T-helper 1 cell treated with Interleukin-12 subunit alpha and Interleukin-12 subunit beta and Interleukin-4 antibody, amounts not matched to agents 30 ng/mL and 1 ng/mL, for 36 hours (primary cell): ENCODE measurements around the gene PDE5A. TPM values are rescaled to one million over a fixed set of nuclear protein-coding genes. Genes with fewer than 3 reads are reported as not detected.

Experiments
- intact Hi-C: fragments of 100-400 bp; cut with micrococcal nuclease; formaldehyde crosslinking; loops from one replicate; pipeline ENCODE4 v1.15.1; 2024
- total RNA-seq: library from RNA; stranded (reverse); gene quantifications from 2 replicates; pipeline ENCODE4 v1.2.3, GENCODE V29; 2022

The PDE5A gene
- total RNA-seq, 1 donor from 2014 or later, result 0.15 TPM

DNA sequence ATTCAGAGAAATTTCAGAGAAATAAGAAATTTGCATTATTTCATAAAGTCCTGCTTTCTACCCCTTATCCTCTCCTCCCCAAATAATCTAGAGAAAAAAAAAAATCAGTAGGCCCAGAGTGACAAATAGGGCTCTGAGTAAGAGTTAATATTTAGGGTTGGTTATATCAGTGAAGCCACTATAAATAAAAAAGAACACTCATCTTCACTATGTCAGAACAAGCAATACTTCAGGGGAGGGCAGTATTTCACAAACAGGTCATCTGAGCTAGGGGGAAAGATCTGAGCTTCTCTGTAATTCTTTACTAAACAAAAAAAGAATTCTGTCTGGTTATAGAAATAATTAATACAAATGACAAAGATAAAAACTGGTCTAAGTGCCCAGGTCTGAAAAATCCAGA is 39.4 kb downstream of the PDE5A start:
- intact Hi-C loops, result no loop called here

DNA sequence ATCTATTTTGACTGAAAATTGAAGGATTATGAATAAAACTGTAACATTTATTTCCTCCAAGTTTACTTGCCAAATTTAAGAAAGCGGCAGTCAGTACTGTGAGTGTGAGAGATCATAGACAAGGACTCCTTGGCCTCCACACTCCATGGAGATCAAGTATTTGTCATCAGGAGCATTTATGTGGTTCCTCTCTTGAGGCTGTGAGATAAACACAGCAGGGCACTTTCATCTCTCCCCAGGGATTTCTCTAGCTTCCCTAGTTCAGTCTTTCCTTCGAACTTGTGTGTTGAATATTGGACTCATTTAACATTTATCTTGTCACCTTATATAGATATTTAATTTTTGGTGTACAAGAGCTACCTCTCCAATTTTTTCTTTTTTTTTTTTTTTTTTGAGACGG is 40.8 kb downstream of the PDE5A start:
- intact Hi-C loops, result no loop called here

DNA sequence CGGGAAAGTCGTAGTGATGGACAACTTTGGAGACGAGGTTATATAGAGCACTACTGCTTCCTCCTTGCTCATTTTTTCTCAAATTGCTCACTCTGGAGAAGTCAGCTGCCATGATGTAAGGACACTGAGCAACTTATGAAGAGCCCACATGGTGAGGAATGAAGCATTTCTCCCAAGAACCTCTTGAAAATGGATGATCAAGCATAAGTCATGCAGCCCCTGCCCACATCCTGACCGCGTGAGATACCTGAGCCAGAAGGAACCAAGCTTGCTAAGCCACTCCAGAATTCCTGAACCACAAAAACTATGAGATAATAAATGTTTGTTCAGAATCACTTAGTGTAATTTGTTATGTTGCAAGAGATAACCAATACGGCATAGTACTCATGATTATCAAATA is 42.8 kb downstream of the PDE5A start:
- intact Hi-C loops, result no loop called here

DNA sequence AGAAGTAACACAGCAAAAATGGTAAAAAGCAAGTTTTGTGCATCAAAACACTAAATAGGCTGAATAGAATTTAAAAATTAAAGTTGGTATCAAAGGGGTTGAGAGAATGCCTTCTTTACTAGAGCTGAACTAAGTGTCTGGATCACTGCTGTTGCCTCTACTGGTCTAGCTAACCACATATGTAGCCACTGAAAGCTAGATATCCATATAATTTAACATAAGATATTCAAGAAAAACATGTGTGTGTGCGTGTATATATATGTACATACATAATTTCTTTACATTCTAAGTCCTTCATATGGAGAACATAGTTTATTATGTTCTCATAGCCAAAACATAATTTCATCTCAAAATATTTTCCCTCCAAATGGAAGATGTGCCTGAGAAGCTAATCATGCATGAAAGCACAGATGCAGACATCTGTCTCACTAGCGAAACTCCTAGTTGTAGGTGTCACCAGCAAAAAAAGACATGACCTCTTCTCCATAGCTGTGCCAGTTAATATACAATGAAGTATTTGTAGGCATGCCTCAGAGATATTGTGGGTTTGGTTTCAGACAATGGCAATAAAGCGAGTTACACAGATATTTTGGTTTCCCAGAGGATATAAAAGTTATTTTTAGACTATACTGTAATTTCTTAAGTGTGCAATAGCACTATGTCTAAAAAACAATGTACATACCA is 47.3 kb downstream of the PDE5A start:
- intact Hi-C loops, result no loop called here

DNA sequence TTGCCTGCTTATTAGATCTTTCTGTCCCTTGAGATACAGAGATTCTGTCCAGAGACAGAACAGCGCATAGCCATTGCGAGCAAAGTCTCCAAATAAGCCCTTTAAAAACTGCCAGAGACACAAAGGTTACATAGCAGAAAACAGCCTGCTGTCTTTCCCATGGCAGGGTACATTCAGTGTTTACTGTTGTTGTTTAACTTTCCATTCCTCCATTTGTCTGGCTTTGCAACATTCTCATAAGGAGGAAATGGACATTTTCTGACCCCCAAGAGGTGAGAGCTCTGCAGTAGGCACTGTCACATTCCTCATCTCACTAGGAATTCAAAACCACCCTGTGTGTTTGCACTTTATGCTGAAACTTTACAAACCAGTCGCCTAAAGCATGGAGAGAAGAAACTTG is 48.3 kb downstream of the PDE5A start:
- intact Hi-C loops, result no loop called here

DNA sequence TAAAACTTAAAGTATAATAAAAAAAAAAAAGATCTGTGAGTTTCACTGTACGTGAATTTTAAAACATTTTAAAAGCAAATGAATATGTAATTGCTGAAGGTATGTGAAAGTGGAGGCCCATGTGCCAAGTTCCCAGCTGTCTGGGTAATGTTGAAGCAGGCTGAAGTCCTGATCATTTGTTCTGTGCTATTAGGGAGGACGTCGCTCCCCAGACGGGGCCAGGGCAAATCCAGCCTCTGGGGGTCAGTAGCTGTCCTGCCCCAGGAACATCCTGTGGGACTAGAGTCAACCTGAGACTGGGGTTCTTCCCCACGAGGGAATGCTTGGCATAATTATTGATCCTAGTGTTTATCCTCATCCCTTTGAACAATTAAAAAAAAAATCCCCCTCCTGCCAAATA is 48.8 kb downstream of the PDE5A start:
- intact Hi-C loops, result no loop called here

DNA sequence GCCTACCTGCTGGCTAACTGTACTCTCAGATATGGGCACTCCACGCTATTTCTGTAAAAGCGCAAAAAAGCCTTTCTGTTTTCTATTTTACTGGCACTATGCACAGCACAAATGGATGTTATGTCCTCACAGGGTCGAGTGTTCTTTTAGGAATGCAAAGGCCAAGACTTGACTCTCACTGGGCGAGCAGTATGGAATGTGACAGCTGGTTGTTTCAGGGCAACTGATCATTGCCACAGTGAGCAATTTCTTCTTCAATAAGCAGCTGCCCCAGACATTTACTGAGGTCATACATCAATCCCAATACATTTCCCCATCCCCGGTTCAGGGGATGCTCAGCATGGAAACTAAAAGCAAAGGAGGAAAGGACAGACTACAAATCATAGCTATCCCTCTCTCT is 58.2 kb downstream of the PDE5A start:
- intact Hi-C loops, result no loop called here

DNA sequence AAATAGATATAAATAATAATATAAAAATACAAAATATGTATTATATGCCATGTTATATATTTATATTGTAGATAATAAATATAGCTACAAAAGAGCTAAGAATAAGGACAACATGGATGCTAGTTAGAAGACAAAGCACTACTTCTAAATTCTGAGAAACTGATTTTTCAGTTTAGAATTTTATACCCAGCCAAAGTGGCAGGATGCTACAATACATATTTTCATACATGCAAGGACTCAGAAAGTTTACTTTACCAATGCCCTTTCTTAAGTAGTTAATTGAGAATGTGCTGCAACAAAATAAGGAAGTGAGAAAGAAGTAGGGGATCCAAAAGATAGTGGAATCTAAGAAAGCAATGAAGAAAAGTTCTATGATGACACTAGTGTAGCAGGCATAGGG is 64.5 kb downstream of the PDE5A start:
- intact Hi-C loops, result no loop called here

DNA sequence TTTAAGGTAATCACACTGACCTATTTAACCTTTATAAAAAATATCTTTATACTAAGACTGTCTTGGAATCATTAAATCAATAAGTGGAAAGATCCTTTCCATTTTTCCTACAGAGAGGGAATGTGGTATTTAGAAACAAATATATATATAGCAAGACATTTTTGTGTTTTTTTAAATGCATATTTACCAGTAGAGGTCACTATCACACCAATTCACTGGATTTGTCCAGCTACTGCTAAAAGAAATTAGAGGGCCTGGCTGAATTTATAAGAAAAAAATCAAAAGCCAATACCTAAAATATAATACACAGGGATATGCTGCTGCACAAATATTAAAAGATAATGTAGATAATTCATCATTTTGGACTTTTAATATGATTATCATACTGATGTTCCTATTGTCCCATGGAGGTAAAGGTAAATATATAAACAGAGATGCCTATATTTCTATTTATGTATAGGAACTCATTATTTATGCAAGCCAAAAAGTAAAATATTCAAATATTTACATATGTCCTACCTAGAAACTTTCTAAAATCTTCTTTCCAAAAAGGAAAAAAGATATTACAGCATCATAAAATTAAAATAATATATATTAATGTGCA is 69.5 kb downstream of the PDE5A start:
- intact Hi-C loops, result loop anchor here (1.0 kb wide), 2 partner anchors 68 to 491 kb away; no protein-coding TSS in a partner anchor

DNA sequence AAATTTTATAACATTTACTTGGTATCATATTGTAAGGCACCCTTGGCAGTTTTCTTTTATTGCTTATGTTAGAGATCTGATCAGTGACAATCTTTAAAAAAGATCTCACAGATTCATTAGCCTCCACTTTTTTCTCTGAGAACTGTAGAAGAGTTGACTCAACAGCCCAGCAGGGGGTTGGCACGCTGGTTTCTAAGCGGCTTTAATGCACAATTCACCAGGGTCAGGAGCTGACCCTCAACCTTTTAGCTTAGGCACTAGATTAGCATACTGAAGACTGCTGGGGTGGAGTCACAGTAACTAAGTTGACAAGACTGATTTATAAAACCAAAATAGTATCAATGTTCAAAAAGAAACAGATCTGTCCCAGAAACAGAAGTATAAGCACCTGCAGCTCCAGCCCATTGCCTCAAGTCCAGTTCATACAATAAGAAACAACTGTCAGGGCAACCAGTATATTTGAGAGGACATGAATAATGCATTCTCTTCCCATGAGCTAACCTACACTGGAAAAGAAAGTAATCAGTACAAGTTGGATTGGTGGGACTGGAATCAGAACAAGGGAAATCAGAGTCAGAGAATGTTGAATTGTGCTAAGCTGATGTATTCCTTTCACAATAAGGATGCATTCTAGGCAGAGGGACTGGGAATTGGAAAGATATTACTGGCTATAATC is 77.6 kb downstream of the PDE5A start:
- intact Hi-C loops, result no loop called here

DNA sequence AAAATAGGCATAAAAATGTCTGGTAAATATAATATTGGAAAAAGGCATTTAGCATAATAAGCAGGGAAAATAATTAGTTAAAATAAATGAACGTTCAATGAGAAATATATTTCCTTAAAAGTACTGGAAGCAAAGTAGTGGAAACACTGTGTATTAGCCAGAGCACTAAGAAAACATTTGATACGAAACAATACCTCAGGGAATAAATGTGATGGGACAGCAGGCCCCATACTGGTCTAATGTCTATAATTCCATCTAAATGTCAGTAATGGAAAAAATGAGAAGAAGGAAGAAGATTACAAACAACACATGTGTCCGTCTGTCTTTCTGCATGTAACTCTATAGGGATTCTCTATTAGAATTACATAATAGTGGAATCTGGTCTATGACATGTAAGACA is 79.0 kb downstream of the PDE5A start:
- intact Hi-C loops, result no loop called here

DNA sequence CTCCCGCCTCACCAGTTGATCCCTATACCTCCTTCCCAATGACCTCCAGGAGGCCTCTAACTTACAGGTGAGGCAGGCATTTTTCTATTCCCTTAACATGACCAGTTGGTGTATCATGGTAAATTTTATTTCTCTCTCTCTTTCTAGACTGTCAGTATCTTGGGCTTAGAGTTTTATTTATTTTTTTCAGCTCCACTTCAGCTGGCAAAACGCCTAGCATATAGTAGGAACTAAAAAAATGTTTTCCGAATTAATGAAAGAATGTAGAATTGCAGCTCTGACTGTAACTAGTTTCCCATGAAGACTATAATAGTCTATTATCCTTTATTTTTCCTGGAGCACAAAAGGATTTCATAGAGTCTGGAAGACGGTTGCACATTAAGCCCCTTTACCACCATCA is 84.8 kb downstream of the PDE5A start:
- intact Hi-C loops, result no loop called here

DNA sequence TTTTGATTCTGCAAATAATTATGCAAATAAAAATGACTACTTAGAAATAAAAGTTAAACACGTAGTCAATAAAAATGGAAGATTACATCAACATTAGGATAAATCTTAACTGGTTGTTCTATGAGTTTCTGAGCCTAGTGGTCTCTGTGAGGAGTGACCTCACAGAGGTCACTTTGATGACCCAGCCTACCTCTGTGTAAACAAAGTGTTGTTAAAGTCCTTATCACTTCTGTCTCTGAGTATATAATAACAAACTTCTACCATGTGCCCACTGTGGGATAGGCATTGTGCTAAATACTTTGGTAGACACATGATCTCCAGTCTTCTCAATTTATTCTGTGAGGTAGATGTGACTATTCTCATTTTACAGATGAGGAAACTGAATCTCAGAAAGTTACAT is 85.4 kb downstream of the PDE5A start:
- intact Hi-C loops, result no loop called here

DNA sequence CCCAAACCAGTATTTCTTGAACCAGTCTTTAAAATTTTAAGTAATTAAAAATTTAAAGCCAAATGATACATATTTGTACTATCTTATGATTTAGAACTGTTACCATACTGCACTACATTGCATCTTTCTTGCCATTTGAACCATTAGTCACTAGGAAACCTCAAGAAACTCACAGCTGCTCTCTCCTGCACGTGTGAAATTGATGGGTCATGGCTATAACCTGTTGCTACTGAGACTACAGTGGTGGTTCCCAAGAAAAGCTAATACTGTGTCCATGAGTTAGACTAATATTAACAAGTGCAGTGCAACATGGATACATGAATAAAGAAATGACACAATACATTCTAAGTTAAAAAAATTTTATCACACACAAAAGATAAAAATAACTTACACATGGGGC is 88.4 kb downstream of the PDE5A start:
- intact Hi-C loops, result no loop called here

DNA sequence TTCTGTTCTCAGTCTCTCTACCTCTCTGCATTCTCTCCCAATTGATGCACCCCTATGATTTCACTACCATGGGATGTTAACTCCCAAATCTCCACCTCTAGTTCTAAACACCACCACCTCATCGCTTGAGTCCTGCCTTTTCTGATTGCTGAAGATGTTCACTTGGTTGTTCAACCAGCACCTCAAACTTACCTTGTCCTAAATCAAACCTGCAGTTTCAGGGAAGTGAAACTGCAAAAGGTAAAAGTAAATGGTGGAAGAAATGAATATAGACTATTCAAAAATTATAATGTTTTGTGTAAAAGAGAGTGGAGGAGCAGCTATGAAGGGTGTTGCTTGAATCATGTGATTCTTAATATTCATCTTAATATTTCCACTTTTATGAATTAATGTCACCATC is 91.0 kb downstream of the PDE5A start:
- intact Hi-C loops, result no loop called here

DNA sequence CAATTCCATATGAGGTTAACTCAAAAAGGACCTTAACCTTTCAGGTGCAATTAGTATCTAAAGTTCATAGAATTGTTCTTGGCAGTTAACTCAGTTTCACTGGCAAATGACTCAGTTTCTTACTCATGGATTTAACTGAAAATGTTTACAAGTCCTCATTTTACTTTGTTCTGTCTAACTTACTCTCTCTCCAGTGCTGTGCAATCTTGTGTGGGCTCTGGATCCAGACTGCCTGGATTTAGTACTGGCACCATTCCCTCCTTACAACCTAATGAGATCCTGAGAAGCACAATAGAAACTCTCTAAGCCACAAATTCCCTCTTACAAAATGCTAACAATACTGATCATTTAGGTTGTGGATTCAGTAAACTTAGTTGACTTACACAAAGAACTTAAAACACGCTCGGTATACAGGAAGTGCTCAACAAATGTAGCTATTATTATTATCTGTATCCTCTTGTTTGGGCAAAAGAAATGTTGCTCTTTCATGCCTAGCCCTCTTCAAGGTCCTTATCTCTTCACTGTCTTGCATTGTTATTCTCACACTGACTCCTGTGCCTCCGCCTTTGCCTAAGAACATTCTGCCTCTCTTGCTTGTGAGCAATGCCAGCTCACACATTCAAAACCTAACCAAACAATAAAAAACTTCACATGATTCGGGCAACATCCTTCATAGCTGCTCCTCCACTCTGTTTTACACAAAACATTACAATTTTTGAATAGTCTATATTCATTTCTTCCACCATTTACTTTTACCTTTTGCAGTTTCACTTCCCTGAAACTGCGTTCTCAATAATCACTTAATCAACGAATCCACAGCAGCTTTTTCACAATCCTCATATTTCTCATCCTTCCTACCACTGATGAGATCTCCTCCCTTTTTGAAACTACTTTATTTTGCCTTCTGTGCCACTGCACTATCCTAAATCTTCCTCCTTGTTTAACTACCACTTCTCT is 91.8 kb downstream of the PDE5A start:
- intact Hi-C loops, result no loop called here

DNA sequence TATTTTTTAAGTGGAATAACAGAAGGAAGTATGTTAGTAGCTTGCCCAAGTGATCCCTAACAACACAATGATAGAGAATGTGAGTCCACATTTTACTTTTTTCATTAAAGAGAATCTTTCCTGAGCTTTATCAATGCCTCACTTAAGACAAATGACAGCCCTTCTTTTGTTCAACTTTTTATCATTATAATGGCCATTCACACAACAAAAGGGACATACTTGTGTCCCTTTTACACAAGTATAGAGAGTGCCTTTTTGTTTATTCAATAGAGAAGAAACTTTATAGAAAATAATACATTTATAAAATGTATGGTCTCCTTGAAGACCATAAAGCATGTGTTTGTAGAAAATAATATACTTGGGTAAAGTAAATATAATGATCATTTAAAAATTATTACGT is 96.3 kb downstream of the PDE5A start:
- intact Hi-C loops, result no loop called here

DNA sequence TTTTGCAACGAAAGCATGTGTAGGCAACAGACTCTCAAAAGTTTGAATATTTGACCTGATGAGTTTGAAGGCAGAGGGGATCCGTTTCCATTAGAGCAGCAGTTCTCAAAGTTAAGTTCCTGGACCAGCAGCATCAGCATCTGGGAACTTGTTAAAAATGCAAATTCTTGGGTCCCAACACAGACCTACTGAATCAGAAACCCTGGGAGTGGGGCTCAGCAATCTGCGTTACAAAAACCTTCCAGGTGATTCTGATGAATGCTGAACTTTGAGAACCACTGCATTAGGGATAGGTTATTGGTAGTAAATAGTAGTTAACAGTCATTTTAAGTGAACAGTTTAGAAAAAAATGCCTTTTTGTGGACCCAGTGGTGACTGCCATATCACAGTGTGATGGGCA is 98.8 kb downstream of the PDE5A start:
- intact Hi-C loops, result no loop called here

DNA sequence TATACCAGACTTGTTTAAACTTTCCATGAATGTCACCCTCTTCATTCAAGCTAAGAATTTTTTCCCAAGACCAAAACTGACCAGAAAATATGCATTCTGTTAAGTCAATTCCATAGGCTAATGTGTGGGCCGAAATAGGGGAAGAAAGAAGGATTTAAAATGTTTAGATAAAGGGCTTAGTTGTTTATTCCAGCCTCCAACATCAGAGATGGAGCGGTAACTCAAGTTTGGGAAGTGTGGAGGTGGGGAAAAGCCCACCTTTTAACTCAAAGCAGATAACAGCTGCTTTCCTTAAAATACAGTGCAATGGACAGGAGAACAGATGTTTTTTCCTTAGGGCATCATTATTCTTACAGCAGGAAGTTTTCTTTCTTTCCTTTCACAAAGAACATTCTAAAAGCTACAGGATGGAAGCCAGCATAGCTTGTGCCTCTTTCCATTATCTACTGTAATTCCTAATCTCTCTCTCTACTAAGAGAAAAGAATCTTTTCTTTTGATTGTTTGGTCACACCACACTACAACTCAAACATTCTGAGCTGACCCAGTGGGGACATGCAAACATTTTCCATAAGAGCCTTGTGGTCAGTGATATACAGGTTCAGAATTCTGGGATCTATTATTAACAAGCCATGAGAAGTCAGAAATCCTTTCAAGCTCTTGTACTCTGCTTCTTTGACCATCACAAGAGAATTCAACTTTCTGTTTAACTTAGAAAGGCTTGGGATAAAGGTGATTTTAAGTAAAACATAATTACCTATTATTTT is 101.6 kb downstream of the PDE5A start:
- intact Hi-C loops, result no loop called here

DNA sequence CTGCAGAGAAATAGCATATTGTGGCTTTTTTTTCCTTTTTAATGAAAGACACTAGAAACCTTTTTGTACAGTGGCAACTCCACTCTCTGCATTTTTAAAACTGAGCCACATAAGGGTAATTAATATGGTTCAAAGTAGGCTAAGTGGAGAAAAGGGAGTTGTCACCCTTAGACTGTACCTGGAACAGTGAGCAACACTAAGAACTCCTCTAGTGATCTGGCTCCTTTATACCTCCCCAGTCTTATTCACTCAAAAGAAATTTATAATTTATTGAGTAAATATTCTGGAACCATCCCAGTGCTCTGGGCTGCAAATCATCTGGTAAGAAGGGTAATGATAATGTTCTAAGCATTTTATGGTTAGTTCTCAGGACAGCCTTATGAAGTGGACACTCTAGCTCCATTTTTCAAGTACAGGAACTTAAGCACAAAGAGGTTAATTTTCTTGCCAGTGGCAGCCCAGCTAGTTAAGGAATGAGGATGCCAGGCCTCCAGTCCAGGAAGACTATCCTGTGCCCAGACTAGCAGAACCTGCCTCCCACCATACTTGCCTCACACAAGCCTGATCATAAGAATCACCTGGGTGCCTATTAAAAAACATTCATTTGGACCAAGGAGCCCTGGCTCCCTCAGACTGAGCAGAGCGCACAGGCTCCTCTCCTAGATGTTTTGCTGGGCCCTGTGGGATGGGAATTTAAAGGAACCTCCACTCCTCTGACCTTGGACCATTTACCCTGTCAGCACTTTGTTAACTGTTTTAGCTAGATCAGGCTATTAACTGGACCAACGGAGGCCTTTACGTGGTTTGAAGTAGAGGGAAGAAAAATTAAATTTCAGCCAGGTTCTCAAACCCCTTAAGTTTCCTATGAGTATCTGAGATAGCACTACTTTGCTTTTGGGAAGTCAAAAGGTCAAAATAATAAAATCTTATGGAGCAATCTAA is 102.6 kb downstream of the PDE5A start:
- intact Hi-C loops, result no loop called here
